Astrocyte (in vitro differentiated cells and primary cell): ENCODE results near the gene TTC12. TPM values are rescaled to one million over a fixed set of nuclear protein-coding genes. Genes with fewer than 3 reads are reported as not detected.

ENCODE experiments used
- DNase-seq: peaks from one replicate; pipeline ENCODE4 v3.0.0-alpha.2; 2010; ENCODE audit warnings: low read depth
- FAIRE-seq: peaks from 2 replicates; lab custom pipeline; 2011; peaks lifted over from hg19 to GRCh38; lab: Jason Lieb, UNC
- H2AFZ ChIP-seq: 2 replicates; pipeline ENCODE4 v1.6.0; 2012; ENCODE audit warnings: low read depth, low read length, inconsistent platforms
- H3K27ac ChIP-seq: 2 replicates; pipeline ENCODE4 v1.5.1; 2011; ENCODE audit warnings: low read depth, low read length, inconsistent platforms
- H3K27me3 ChIP-seq: 2 replicates; pipeline ENCODE4 v1.6.0; 2011; ENCODE audit warnings: low read length, inconsistent platforms; ENCODE audit not compliant: insufficient read depth
- H3K36me3 ChIP-seq: 2 replicates; pipeline ENCODE4 v1.5.1; 2011; ENCODE audit warnings: low read length, inconsistent platforms; ENCODE audit not compliant: insufficient read depth
- H3K4me1 ChIP-seq: 2 replicates; pipeline ENCODE4 v1.5.1; 2011; ENCODE audit warnings: low read length, inconsistent platforms; ENCODE audit not compliant: insufficient read depth
- H3K4me2 ChIP-seq: 2 replicates; pipeline ENCODE4 v1.6.0; 2012; ENCODE audit warnings: low read length, inconsistent platforms
- H3K4me3 ChIP-seq: 2 replicates; pipeline ENCODE4 v1.5.1; 2011; ENCODE audit warnings: low read depth, mild to moderate bottlenecking, low read length, inconsistent platforms; ENCODE audit not compliant: insufficient read depth
- H3K79me2 ChIP-seq: 2 replicates; pipeline ENCODE4 v1.6.0; 2012; ENCODE audit warnings: mild to moderate bottlenecking, low read length, inconsistent platforms; ENCODE audit not compliant: insufficient read depth
- H3K9ac ChIP-seq: 2 replicates; pipeline ENCODE4 v1.6.0; 2012; ENCODE audit warnings: mild to moderate bottlenecking, low read length, inconsistent platforms
- H3K9me3 ChIP-seq: 2 replicates; pipeline ENCODE4 v1.5.1; 2012; ENCODE audit warnings: low read depth, mild to moderate bottlenecking, low read length, inconsistent platforms; ENCODE audit not compliant: insufficient read depth
- H4K20me1 ChIP-seq: 2 replicates; pipeline ENCODE4 v1.6.0; 2012; ENCODE audit warnings: low read length, inconsistent platforms; ENCODE audit not compliant: insufficient read depth
- H3K27ac Mint-ChIP-seq: one replicate; pipeline ENCODE4 v1.8.0; 2021; ENCODE audit warnings: mild to moderate bottlenecking, mixed read lengths; ENCODE audit not compliant: unreplicated experiment
- H3K27me3 Mint-ChIP-seq: one replicate; pipeline ENCODE4 v1.8.0; 2021; ENCODE audit warnings: low read depth, mixed read lengths; ENCODE audit not compliant: unreplicated experiment
- H3K36me3 Mint-ChIP-seq: one replicate; pipeline ENCODE4 v1.8.0; 2021; ENCODE audit warnings: low read depth, mixed read lengths; ENCODE audit not compliant: unreplicated experiment
- H3K4me1 Mint-ChIP-seq: one replicate; pipeline ENCODE4 v1.8.0; 2021; ENCODE audit warnings: low read depth, mixed read lengths; ENCODE audit not compliant: unreplicated experiment
- H3K4me3 Mint-ChIP-seq: one replicate; pipeline ENCODE4 v1.8.0; 2021; ENCODE audit warnings: mild to moderate bottlenecking, moderate library complexity, mixed read lengths; ENCODE audit not compliant: unreplicated experiment
- H3K9me3 Mint-ChIP-seq: one replicate; pipeline ENCODE4 v1.8.0; 2021; ENCODE audit warnings: mild to moderate bottlenecking, mixed read lengths; ENCODE audit not compliant: unreplicated experiment
- EZH2 ChIP-seq: IDR thresholded peaks from 2 replicates; pipeline ENCODE4 v1.6.1; 2012; ENCODE audit warnings: mild to moderate bottlenecking, low read length, inconsistent platforms; ENCODE audit not compliant: insufficient read depth
- total RNA-seq: library from RNA; stranded (reverse); gene quantifications from 2 replicates; pipeline ENCODE4 v1.2.1, GENCODE V29; 2021
- TF ChIP-seq, protein P1 (sequence below): IDR thresholded peaks from 2 replicates; pipeline ENCODE4 v1.5.1; 2011; ENCODE audit warnings: low read depth, mild to moderate bottlenecking, inconsistent platforms, low read length, moderate library complexity; ENCODE audit not compliant: insufficient read depth

TTC12 gene
- total RNA-seq, 1 donor from 2014 or later: 9.4 TPM

GRCh38 chr11:113351480-113351879, 37.1 kb downstream of the TTC12 start:
- peaks cover 4% of the 10 kb centered on the region for H3K9me3 Mint-ChIP-seq
- no peaks in the 10 kb centered on the region for H3K36me3 ChIP-seq
- DNase-seq: no peak
- no peak overlapping the region for H3K4me3 Mint-ChIP-seq
- FAIRE-seq: no peak
- H3K9ac ChIP-seq: no peak overlapping the region
- no peak overlapping the region for H3K4me2 ChIP-seq
- H3K36me3 Mint-ChIP-seq: peaks cover 14% of the 10 kb centered on the region
- H3K4me1 ChIP-seq: no peaks in the 10 kb centered on the region
- H3K9me3 ChIP-seq: no peaks in the 10 kb centered on the region
- H3K27ac ChIP-seq: no peak overlapping the region
- H3K27me3 Mint-ChIP-seq: peaks cover 3% of the 10 kb centered on the region
- TF ChIP-seq, protein P1, sequence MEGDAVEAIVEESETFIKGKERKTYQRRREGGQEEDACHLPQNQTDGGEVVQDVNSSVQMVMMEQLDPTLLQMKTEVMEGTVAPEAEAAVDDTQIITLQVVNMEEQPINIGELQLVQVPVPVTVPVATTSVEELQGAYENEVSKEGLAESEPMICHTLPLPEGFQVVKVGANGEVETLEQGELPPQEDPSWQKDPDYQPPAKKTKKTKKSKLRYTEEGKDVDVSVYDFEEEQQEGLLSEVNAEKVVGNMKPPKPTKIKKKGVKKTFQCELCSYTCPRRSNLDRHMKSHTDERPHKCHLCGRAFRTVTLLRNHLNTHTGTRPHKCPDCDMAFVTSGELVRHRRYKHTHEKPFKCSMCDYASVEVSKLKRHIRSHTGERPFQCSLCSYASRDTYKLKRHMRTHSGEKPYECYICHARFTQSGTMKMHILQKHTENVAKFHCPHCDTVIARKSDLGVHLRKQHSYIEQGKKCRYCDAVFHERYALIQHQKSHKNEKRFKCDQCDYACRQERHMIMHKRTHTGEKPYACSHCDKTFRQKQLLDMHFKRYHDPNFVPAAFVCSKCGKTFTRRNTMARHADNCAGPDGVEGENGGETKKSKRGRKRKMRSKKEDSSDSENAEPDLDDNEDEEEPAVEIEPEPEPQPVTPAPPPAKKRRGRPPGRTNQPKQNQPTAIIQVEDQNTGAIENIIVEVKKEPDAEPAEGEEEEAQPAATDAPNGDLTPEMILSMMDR: no peak
- no peak for TF ChIP-seq EZH2
- H3K4me1 Mint-ChIP-seq: no peaks in the 10 kb centered on the region
- no peaks in the 10 kb centered on the region for H3K79me2 ChIP-seq
- H3K27me3 ChIP-seq: no peaks in the 10 kb centered on the region
- no peak overlapping the region for H3K4me3 ChIP-seq
- no peak overlapping the region for H3K27ac Mint-ChIP-seq
- H2AFZ ChIP-seq: no peak overlapping the region
- no peaks in the 10 kb centered on the region for H4K20me1 ChIP-seq

GRCh38 chr11:113356203-113356602, 41.8 kb downstream of the TTC12 start:
- no peak overlapping the region for H2AFZ ChIP-seq
- H3K36me3 ChIP-seq: no peaks in the 10 kb centered on the region
- no peaks in the 10 kb centered on the region for H3K79me2 ChIP-seq
- Mint-ChIP-seq H3K36me3 (peaks cover 30% of the 10 kb centered on the region), H3K27me3 (peaks cover 2% of the 10 kb centered on the region), H3K9me3 (peaks cover 9% of the 10 kb centered on the region), H3K4me3 (no peak overlapping the region), H3K4me1 (no peaks in the 10 kb centered on the region), H3K27ac (no peak overlapping the region)
- DNase-seq: no peak
- H3K4me2 ChIP-seq: no peak overlapping the region
- TF ChIP-seq, protein P1: no peak
- no peak for TF ChIP-seq EZH2
- H3K9ac ChIP-seq: no peak overlapping the region
- no peaks in the 10 kb centered on the region for H3K27me3 ChIP-seq
- no peaks in the 10 kb centered on the region for H4K20me1 ChIP-seq
- H3K27ac ChIP-seq: no peak overlapping the region
- H3K4me1 ChIP-seq: no peaks in the 10 kb centered on the region
- no peak overlapping the region for H3K4me3 ChIP-seq
- no peak for FAIRE-seq
- no peaks in the 10 kb centered on the region for H3K9me3 ChIP-seq

GRCh38 chr11:113363406-113363805, 49.0 kb downstream of the TTC12 start:
- H3K27me3 Mint-ChIP-seq: peaks cover 8% of the 10 kb centered on the region
- DNase-seq: no peak
- no peaks in the 10 kb centered on the region for H3K4me1 ChIP-seq
- H3K36me3 Mint-ChIP-seq: peaks cover 29% of the 10 kb centered on the region
- no peak overlapping the region for H3K27ac Mint-ChIP-seq
- H3K4me3 Mint-ChIP-seq: no peak overlapping the region
- no peak overlapping the region for H3K4me3 ChIP-seq
- no peaks in the 10 kb centered on the region for H3K9me3 ChIP-seq
- H4K20me1 ChIP-seq: no peaks in the 10 kb centered on the region
- no peak overlapping the region for H3K4me2 ChIP-seq
- TF ChIP-seq EZH2: no peak
- TF ChIP-seq, protein P1: no peak
- FAIRE-seq: no peak
- peaks cover 3% of the 10 kb centered on the region for H3K4me1 Mint-ChIP-seq
- H3K27me3 ChIP-seq: no peaks in the 10 kb centered on the region
- H3K9ac ChIP-seq: no peak overlapping the region
- H3K27ac ChIP-seq: no peak overlapping the region
- no peaks in the 10 kb centered on the region for H3K36me3 ChIP-seq
- H3K9me3 Mint-ChIP-seq: no peaks in the 10 kb centered on the region
- no peak overlapping the region for H2AFZ ChIP-seq
- H3K79me2 ChIP-seq: no peaks in the 10 kb centered on the region
